ENCODE data around the gene PTCD2.

The PTCD2 gene

GRCh38 chr5:72412283-72413055 is 92.3 kb downstream of the PTCD2 start:
- DNase-seq (ENCODE audit: low read depth in 1 of 2, low spot score in 1 of 2) = no peak

GRCh38 chr5:72415616-72416325 is 95.6 kb downstream of the PTCD2 start:
- DNase-seq (ENCODE audit: low read depth in 1 of 2, low spot score in 1 of 2) = no peak

- no peak for DNase-seq (ENCODE audit: low read depth in 1 of 2, low spot score in 1 of 2)
Observed at GRCh38 chr5:72417333-72418062, 97.3 kb downstream of the PTCD2 start.
